Measurements from ENCODE around the gene GSTM4.

Gene GSTM4

GRCh38 chr1:109616391-109616790 lies 39.5 kb upstream of the GSTM4 start:
- H3K27ac ChIP-seq (replicated peaks), result peak overlapping the region; percentile 67
- no peaks in the 10 kb centered on the region for H3K27me3 ChIP-seq (ENCODE audit: insufficient read depth, poor library complexity, severe bottlenecking)
- TF ChIP-seq GABPA (IDR thresholded peaks at IDR 0.05; ENCODE audit: low read depth) (no peak), POLR2AphosphoS5 (IDR thresholded peaks at IDR 0.05; ENCODE audit: low read depth) (no peak), REST (IDR thresholded peaks at IDR 0.05; ENCODE audit: insufficient replicate concordance, low read depth) (no peak), SPI1 (IDR thresholded peaks at IDR 0.05; ENCODE audit: borderline replicate concordance, low read depth) (no peak), CTCF (IDR thresholded peaks at IDR 0.05; ENCODE audit: insufficient read depth, low read length) (no peak)
- DNase-seq (ENCODE audit: low read depth in 1 of 2, low spot score in 1 of 2), result no peak
- H3K4me3 ChIP-seq (replicated peaks; ENCODE audit: insufficient read depth, low read length), result no peak overlapping the region

- H3K27ac ChIP-seq (replicated peaks), result peak overlapping the region; percentile 67
- no peaks in the 10 kb centered on the region for H3K27me3 ChIP-seq (ENCODE audit: insufficient read depth, poor library complexity, severe bottlenecking)
- peak in 1 of 2 experiments; percentile 51 for DNase-seq (ENCODE audit: low read depth in 1 of 2, low spot score in 1 of 2)
- H3K4me3 ChIP-seq (replicated peaks; ENCODE audit: insufficient read depth, low read length), result no peak overlapping the region
- TF ChIP-seq SPI1 (IDR thresholded peaks at IDR 0.05; ENCODE audit: borderline replicate concordance, low read depth) (no peak), REST (IDR thresholded peaks at IDR 0.05; ENCODE audit: insufficient replicate concordance, low read depth) (no peak), CTCF (IDR thresholded peaks at IDR 0.05; ENCODE audit: insufficient read depth, low read length) (no peak), GABPA (IDR thresholded peaks at IDR 0.05; ENCODE audit: low read depth) (no peak), POLR2AphosphoS5 (IDR thresholded peaks at IDR 0.05; ENCODE audit: low read depth) (no peak)
Observed at GRCh38 chr1:109617291-109617801, 38.6 kb upstream of the GSTM4 start.

- H3K4me3 ChIP-seq (replicated peaks; ENCODE audit: insufficient read depth, low read length), result peak overlapping the region; percentile 94
- no peaks in the 10 kb centered on the region for H3K27me3 ChIP-seq (ENCODE audit: insufficient read depth, poor library complexity, severe bottlenecking)
- H3K27ac ChIP-seq (replicated peaks), result peak overlapping the region; percentile 90
- TF ChIP-seq GABPA (IDR thresholded peaks at IDR 0.05; ENCODE audit: low read depth), result peak; percentile 24; the same call in 1 of the 2 replicates
- no peak for TF ChIP-seq CTCF (IDR thresholded peaks at IDR 0.05; ENCODE audit: insufficient read depth, low read length)
- no peak for TF ChIP-seq POLR2AphosphoS5 (IDR thresholded peaks at IDR 0.05; ENCODE audit: low read depth)
- TF ChIP-seq SPI1 (IDR thresholded peaks at IDR 0.05; ENCODE audit: borderline replicate concordance, low read depth), result no peak
- no peak for DNase-seq (ENCODE audit: low read depth in 1 of 2, low spot score in 1 of 2)
Observed at GRCh38 chr1:109618661-109619575, 37.0 kb upstream of the GSTM4 start.
